HG03378 (cell line): Measurements from ENCODE around the gene TRAM2.

Experiments used
- ATAC-seq: cut with Tn5 transposase; IDR thresholded peaks from one replicate; pipeline ENCODE4 v1.9.1; 2021; ENCODE audit warnings: mild to moderate bottlenecking, moderate library complexity; ENCODE audit not compliant: unreplicated experiment

The TRAM2 gene

DNA sequence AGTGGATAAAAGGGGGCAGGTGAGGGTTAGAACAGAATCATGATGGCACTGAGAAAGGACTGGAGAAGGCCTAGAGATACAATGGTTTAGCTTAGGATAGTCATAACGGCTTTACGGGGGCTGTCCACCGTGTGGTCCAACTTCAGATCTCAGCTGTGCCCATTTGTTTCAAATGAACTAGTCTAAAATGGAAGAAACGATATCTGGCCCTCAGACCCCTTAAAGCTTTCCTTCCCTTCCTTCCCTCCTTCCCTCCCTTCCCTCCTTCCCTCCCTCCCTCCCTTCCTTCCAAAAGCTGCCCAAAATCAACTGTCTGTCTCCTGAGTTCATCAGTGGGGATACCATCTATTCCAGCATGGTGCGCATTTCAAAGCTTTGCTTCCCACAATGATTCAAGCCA, 27.9 kb downstream of the TRAM2 start:
- ATAC-seq, result no peak

DNA sequence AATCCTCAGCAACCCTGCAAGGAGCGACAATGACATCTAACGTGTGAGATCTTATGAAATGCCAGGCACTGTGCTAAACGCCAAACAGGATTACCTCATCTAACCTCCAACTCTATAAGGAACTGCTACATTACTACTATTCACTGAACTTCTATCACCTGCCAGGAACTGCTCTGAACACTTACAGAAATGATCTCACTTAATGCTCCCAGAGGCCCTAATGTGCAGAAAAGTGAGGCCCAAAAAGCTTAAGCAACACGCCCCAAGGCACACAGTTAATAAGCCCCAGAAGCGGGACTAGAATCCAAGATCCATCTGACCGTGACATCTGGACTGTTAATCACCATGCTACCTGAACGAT, 28.5 kb downstream of the TRAM2 start:
- no peak for ATAC-seq

DNA sequence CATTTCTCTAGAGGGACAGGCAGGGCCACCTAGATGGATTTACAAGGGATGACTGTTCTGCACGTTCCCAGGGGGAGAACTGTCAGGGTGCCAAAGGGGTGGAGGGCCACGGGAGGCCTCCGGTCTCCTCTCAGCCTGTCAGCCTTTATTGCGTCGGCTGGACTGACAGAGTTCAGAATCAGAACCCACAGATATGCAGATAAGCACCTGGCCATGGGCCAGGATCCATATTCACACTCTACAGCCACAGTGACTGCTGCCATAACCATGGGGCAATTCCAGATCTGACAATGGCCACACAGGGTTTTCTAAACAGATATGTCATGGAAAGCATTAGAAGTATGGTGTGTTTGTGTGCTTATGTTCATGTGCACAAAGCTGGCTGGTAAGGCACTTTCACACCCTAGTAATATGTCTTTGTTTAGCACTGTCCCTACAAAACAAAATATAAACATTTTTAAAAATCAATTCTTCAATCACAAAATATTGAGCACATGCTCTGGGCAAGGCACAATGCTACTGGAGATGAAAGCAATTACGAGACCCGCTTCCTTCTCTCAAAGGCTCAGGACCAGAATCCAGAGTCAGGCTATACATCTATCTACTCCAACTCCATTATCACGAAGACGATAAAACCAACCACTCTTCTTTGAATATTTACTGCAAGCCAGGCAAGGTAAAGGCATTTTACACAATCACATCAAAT, 29.1 kb downstream of the TRAM2 start:
- no peak for ATAC-seq

DNA sequence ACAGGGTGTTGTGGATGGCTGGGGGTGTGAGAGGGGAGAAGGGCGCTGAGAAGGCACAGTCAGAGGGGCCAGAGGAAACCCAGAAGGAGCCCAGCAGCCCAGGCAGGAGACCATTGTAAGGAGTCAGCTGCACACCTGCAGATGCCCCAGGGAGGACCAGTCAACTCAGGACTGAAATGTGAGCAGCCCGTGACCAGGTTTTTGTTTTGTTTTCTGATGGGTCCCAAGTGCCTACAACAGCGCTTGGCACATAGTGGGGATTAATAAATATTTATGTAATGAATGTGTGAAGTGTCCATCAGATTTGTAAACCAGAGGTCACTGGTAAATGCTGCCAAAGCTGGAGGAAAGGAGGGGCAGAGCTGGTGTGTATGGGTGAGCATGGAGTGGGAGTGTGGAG, 30.2 kb downstream of the TRAM2 start:
- peak; percentile 73 for ATAC-seq

DNA sequence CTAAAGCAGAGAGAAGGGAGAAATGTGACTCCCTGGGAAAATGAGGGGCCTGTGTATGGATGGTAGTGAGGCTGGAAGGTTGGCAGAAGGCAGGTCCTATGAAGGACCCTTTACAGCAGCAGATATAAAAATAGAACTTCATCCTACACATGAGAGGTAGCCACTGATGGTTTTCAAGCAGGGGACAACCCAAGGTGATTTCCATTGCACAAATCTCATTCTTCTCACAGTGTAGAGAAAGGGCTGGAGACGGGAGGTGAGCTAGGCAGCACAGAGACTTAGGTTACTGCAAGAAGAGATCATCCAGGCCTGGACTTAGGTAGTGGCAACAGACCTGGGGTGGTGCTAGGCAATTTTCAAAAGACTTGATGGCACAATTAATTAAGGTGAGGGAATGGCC, 30.7 kb downstream of the TRAM2 start:
- ATAC-seq, result peak; percentile 53

DNA sequence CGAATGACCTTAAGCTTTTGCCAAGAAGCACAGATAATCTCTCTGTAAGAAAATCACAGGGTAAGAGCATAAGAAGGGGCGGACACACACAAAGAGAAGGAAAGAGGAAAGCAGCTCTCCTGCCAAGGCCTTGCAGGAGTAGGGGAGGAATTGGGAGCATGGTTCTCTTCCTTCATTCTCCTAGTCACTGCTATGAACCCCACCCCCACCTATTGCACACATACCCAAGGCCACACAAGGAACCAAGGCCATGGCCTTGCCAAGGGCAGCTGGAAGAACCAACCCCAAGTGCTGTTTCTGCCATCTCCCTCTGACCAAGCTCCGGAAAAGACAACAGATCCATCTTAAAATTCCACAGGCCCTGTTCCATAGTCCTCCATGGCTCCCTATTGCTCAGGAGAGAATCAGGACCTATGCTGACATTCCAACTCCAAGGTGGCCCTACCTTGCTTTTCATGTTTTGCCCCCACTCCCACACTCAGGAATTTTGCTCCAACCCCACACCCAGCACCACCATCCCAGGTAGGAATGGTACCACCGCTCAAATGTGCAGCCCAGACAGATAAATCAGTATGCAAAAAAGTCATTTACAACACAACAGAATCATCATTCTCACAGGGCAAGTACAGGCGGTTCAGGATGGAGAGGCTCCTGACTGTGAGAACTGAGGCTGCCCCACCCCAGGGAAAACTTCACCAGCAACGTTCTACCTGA, 31.3 kb downstream of the TRAM2 start:
- ATAC-seq, result no peak

DNA sequence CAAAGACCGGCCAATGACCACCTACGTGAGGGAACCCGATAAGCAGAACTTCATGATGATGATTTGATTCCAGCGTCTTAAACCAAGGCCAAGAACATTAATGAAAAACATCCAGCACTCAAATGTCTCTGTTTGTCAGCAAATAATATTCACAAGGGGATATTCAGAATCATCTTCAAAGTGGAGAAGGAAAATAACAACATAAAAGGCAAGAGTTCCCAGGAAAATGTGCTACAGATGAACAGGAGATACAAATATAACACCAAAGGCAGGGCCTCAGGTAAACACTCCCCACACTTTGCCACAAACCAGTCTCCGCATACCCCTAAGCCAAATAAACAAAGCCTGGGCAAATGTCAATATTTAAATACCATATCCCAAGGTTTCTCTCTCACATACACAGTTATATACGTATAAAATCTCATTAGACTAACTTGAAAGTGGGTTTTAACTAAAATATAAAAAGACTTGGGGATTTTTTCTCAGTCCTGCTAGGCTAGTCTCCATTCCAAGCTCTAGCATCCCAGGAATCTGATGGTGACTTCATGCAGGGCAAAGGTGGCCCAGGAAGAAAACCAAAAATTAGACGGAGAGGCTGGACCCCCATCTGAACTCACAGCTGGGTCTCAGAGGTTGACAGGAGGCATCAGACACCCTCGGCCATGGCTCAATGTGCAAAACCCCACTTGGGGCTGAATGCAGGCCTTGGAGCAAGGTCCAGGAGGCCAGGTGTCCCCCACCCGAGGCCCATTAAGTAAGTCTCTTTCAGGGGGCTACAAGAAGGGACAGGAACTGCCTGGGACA, 32.1 kb downstream of the TRAM2 start:
- ATAC-seq, result no peak

DNA sequence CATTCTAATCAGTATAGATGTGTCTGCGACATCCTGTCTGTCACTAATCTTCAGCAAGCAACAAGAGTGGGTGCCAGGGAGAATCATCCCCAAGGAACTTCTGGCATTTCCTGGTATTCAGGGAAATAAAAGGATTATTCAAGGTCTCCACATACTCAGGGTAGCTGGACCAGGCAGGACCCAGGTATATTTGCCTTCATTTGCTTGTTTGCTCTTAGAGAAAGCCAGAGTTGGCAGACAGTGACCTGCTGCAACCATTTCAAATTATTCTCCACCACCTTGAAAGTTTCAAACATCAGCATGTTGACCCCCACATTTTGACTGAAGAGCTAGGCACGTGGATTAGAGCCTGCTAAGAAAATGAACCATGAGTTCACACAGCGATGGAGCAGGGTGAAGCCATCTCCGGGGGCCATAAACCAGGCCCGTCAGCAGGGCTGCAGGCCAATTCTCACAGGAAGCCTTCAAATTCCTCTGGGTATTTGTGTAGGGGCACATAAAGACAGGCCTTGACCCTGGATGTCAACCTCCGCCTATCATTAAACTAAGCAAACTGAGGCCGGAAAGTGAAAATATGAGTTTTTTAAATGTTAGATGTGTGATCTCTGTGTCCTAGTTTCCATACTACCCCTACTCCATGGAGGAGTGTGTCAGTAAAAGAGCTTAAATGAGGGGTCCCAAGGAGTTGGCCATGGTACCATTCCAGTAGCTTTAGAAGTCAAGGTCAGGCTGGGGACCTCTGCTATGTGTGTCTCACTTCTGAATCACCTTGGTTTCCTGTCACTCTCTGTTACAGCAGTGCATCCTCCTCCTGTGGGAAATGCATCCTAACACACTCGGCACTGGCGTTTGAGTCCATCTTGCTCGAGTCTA, 32.9 kb downstream of the TRAM2 start:
- ATAC-seq, result no peak

DNA sequence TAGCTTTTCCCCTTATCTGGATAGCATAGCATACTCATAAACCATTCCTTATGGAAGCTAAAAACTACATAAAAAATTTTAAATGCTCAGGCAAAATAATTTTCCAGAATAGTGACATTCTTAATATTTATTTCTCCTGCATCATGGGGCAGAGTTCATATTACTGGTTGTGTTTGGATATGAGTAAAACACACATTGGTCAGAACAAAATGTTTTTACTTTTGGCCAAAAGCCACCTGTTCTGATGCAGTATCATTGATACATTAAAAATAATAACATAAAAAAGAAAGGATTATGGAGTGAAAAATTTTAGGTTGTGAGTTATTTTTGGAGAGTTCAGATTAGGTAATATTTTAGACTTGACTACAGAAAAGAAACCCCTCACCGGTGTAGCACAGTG, 33.6 kb downstream of the TRAM2 start:
- ATAC-seq, result no peak

DNA sequence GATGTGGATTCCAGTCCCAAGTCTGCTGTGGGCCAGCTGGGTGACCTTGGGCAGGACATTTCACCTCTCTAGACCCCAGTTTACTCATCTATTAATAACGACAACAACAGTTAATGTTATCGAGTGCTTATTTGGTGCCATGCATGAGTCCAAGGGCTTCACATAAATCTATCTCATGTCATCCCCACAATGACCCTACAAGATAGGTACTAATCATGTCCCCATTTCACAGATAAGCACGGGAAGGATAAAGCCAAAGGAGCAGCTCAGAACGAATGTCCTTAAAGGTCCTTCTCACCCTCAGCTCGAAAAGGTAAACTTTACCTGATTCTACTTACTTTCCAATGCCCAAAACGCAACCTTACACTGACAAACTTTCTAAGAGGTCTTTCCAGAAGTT, 35.7 kb downstream of the TRAM2 start:
- ATAC-seq, result no peak

DNA sequence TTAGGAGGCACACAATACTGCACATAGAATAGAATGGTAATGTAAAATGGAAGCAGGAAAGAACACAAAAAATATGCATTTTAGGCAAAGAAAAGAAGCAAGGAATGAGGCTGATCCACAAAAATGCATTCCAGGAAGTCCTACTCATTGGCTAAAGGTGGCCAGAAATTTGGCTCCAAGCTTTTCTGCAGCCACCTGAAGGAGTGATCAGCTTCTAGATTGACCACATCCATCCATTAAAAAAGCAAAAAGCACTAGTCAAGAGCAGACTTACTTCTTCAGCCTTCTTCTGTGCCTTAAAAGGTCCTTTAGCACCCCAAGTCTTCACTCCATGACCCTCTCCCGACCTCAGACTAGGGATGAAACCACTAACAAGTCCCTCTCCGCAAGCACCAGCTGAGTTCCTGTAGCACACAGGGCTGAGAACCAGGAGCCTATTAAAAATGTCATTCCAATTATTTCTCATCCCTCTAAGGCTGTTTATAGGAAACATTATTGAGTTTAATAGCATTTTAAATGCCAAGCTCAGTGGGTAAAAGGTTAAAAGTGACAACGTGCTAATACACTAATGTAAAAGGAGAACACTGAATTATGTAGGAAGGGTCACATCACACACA, 36.5 kb downstream of the TRAM2 start:
- no peak for ATAC-seq

DNA sequence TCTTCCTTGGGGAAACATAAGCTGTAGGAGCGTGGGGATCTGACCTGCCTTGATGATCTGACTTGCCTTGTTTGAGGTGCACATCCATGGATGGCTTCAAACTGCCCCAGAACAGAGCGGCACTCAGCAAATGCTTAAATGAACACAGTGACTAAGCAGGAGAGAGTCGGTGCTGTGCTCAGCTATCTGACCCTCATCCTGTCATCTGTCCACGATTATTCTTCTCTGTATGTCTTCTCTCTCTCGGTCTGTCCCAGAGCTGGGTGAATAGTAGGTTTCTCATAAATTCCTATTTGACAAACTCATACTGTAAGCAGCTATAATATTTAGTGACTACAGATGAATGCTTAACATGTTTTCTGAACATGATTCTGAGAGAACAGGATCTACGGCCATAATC, 37.3 kb downstream of the TRAM2 start:
- ATAC-seq, result no peak

DNA sequence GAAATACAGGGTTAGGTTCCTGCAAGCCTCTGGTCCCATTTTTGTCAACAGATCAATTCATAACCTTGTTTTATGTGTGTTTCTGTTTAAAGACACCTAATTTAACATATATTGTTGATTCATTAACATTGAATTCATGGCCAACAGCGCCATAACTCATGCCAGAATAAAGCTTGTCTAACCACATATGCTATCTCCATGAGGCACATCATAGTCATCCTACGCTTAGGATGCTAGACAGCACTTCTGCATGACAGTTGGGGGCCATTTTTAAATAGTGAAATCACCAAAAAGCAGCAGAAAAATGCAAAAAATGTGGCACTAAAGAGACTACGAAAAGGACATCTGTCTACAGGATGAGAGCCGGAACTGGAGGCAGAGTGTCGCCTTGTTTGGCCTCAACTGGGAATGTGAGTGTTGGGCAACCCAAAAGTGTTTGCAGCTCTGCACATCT, 37.9 kb downstream of the TRAM2 start:
- ATAC-seq, result no peak

DNA sequence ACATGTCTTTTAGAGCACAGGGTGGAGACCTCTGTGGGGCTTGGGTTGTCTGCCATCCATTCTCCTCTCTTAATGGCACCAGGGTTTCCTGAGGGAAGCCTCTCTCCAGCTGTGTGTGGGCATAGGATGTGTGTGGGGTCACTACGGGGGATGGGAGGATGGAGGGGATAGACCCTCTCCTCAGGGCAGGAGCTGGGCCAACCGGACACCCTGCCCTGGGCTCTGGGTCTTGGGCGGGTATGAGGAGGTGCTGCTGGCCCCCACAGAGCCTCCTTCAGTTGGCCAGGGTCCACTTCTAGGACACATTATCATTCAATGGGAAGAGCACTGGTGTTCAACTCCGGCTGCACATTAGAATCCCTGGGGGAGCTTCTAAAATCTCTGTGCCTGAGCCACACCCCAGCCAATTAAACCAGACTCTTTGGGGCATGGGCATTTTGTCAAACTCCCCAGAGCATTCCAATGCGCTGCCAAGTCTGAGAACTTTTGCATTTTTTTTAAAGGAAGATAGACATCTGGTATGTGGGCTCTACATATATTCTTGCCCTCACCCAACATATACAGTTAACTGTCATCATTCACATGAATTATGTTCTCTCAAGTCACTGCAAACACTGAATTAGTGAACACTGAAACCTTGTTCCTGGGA, 38.5 kb downstream of the TRAM2 start:
- ATAC-seq, result no peak

DNA sequence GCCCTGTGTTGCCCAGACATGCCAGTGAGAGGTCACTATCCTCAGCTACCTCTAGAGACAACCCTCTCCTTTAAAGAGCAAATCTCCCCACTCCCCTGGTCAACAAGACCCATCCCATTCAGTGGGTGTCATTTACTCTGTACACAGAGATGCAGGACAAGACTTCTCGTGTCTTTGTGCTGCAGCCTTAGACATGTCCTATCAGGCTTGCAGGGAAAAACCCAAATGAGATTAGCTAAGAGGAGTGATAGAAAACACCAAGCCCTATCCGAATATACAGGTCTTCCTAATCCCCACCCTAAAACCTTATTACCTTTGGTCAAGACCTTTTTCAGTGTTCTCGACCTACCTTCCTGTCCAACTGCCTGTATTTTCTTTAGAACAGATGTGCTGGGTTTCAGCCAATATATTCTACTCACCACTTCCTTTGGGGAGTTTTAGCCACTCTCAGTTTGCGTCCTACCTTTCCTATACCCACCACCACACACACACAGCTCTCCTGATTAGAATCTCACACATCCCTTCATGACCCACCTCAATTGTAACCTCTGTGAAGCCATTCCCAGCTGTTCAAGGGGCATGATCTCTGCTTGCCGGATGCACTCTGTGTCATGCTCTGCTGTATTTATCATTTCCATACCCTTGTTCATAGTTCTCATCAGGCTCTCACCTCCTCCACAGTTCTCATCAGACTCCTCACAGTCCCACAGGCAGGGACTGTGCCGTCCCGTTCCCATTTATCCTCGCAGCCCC, 39.7 kb downstream of the TRAM2 start:
- peak; percentile 78 for ATAC-seq

DNA sequence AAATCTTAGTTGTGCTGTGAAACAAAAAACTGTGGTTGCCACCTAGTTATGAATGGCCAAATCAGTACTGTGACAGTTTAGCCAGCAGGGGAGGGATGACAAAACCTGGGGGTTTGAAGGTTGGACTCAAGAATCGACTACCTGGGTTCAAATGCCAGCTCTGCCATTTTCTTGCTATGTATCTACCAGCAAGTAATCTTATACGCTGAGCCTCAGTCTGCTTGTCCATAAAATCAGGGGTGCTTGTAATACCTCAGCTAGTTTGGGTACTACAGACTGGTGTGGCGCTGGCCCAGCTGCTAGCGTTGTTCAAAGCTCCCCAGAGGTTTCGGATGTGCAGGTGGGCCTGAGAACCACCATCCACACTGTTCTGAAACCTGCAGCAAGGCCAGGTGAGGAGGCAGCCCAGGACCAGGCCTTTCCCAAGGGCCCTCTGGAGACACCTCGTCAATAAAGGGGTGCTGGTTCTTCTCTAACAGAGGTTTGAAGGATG, 40.4 kb downstream of the TRAM2 start:
- no peak for ATAC-seq

DNA sequence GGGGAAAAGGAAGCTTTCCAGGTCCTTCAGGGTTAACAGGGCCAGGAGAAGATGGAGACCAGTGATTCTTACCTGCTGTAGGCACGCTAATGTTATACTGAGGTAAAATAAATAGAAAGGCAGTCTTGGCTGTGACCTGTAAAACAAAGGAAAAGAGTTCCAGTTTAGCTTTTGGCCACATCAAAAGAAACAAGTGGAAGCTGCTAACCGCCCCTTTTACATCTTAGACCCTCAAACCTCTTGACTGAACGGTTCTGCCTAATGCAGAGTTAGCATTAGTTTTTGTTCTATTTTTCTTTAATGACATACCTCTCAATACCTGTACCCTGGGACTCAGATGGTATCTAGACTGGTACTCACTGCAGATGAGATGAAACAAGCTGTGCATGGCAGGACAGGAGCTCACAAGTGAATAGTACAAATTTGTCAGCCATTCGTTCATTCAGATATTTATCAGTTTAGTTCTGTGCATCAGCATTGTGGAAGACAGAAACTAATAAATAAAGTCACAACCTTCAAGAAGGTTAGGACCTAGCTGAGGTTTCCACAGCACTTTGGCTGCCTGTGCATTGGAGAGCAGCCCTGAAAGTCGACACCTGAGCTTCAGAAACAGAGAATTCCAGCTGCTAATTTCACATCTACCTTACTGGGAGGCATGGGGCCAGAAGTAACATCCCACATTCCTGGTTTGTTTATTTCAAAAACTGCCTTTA, 41.0 kb downstream of the TRAM2 start:
- ATAC-seq, result no peak

DNA sequence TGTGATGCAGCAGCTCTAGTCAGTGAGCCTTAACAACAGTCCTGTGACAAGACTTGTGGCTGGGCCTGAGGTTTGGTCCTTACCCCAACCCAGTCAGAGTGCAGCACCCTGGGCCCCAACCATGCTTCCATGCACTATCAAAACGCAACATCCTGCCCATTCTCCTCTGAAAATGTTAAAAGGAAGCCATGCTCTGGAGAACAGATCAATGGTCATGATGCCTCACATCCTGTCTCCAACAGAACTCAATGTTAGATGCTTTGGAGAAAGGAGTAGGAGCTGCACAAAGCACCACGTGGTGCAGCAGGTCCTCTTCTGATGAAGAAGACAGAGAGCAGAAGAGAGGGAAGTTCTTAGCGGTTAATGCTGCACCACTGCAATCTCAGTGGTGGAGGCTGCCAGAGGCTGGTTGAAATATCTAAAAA, 41.9 kb downstream of the TRAM2 start:
- no peak for ATAC-seq
